ENCODE data around the gene ATF6B. TPM values are rescaled to one million over a fixed set of nuclear protein-coding genes. Genes with fewer than 3 reads are reported as not detected.

ATF6B gene
- total RNA-seq, 4 donors from 2014 or later, result 46.8 to 102 (median 54.1) TPM

DNA sequence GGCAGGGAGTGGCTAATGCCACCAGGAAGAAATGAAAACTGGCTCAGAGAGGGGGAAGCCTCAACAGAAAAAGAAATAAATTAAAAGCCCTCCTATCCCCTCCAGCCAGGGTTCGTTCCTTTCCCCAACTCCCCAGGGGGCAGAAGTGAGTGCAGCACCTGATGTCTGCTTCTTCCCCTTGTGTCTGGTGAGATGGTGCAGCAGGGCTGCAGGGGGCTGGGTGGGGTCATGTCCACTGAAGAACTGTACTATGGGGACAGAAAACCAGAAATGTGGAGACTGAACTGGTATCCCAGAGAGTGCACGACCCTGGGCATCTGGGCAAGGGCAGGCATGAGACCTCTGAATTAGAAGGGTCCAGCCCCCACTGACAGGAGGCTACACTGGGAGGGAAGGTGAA is 40.3 kb upstream of the ATF6B start:
- no peak for TF ChIP-seq POLR2A (IDR thresholded peaks at IDR 0.05)
- TF ChIP-seq, protein P1, sequence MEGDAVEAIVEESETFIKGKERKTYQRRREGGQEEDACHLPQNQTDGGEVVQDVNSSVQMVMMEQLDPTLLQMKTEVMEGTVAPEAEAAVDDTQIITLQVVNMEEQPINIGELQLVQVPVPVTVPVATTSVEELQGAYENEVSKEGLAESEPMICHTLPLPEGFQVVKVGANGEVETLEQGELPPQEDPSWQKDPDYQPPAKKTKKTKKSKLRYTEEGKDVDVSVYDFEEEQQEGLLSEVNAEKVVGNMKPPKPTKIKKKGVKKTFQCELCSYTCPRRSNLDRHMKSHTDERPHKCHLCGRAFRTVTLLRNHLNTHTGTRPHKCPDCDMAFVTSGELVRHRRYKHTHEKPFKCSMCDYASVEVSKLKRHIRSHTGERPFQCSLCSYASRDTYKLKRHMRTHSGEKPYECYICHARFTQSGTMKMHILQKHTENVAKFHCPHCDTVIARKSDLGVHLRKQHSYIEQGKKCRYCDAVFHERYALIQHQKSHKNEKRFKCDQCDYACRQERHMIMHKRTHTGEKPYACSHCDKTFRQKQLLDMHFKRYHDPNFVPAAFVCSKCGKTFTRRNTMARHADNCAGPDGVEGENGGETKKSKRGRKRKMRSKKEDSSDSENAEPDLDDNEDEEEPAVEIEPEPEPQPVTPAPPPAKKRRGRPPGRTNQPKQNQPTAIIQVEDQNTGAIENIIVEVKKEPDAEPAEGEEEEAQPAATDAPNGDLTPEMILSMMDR (IDR thresholded peaks at IDR 0.05), result no peak
- DNase-seq (ENCODE audit: low spot score in 2 of 2), result no peak
- intact Hi-C loops (cut with DNase I; ENCODE audit: low total_unique reads), result no loop called here
- 62 to 68% methylated on average over 2 of the region's 2 CpGs for WGBS, 2 donors
- H3K4me3 ChIP-seq (ENCODE audit: low read depth, poor library complexity, severe bottlenecking), result no peak overlapping the region

DNA sequence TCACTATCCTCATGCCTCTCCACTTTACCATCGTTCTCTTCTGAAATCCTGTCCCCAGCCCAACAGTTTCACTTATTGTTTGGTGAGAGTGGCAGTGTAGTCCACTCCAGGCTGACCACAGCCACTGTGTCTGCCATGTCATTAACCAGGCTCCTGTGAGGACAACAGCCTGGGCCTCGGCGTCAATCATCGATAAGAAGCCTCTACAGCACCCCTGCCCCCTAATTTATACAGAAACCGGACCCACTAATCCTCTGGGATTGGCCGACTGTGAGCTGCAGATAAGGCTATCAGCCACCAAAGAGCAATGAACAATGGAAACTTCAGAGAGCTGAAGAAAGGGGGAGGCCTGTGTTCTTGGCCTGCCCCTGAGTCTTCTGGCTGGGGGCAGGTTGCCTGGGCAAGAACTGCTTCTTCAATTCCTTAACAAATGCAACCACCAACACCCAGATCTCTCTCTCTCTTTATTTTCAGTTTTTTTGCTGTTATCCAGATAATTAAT is 39.8 kb upstream of the ATF6B start:
- intact Hi-C loops (cut with DNase I; ENCODE audit: low total_unique reads), result no loop called here
- H3K4me3 ChIP-seq (ENCODE audit: low read depth, poor library complexity, severe bottlenecking), result no peak overlapping the region
- TF ChIP-seq POLR2A (IDR thresholded peaks at IDR 0.05), result no peak
- TF ChIP-seq, protein P1 (IDR thresholded peaks at IDR 0.05), result no peak
- 79% methylated on average over 6 of the region's 6 CpGs for WGBS, 2 donors
- DNase-seq (ENCODE audit: low spot score in 2 of 2), result no peak

DNA sequence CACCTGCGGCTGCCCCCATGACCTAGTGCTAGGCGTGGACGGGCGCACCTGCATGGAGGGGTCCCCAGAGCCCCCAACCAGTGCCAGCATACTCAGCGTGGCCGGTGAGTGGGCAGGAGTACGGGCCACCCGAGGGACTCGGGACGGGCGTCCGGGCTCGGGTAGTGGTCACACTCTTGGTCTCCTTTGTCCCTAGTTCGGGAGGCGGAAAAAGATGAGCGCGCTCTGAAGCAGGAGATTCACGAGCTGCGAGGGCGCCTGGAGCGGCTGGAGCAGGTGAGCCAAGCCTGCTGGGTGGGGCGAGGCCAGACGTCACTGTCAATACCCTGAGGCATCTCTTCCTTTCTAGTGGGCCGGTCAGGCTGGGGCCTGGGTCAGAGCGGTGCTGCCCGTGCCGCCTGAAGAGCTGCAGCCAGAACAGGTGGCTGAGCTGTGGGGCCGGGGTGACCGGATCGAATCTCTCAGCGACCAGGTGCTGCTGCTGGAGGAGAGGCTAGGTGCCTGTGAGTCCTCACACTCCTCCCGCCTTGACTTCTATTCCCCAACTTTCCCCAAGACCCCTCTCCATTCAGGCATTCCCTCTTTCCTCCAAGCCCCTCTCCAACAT is 39.2 kb upstream of the ATF6B start:
- no peak for TF ChIP-seq POLR2A (IDR thresholded peaks at IDR 0.05)
- TF ChIP-seq, protein P1 (IDR thresholded peaks at IDR 0.05), result no peak
- intact Hi-C loops (cut with DNase I; ENCODE audit: low total_unique reads), result no loop called here
- 81 to 82% methylated on average over 32 of the region's 32 CpGs for WGBS, 2 donors
- no peak for DNase-seq (ENCODE audit: low spot score in 2 of 2)
- no peak overlapping the region for H3K4me3 ChIP-seq (ENCODE audit: low read depth, poor library complexity, severe bottlenecking)

DNA sequence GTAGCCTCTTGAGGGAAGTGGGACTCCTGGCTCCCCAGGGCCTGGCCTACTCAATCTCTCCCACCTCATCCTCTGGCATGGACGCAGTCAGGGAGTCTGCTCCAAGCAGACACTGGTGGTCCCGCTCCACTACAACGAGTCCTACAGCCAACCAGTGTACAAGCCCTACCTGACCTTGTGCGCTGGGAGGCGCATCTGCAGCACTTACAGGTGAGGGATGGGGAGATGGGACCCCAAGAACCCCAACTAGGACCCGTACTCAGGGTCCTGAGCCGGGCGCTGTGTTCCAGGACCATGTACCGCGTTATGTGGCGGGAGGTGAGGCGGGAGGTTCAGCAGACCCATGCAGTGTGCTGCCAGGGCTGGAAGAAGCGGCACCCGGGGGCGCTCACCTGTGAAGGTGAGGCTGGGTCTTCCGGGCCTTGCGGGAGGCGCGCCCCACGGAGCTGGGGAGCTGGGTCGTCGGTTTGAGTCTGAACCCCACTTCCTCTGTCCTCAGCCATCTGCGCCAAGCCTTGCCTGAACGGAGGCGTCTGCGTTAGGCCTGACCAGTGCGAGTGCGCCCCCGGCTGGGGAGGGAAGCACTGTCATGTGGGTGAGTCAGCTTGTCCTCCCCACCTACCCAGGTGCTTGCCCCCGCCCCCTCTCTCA is 38.5 kb upstream of the ATF6B start:
- intact Hi-C loops (cut with DNase I; ENCODE audit: low total_unique reads), result no loop called here
- 80 to 88% methylated on average over 28 to 30 of the region's 30 CpGs for WGBS, 2 donors
- no peak for DNase-seq (ENCODE audit: low spot score in 2 of 2)
- no peak overlapping the region for H3K4me3 ChIP-seq (ENCODE audit: low read depth, poor library complexity, severe bottlenecking)
- no peak for TF ChIP-seq POLR2A (IDR thresholded peaks at IDR 0.05)
- TF ChIP-seq, protein P1 (IDR thresholded peaks at IDR 0.05), result no peak

DNA sequence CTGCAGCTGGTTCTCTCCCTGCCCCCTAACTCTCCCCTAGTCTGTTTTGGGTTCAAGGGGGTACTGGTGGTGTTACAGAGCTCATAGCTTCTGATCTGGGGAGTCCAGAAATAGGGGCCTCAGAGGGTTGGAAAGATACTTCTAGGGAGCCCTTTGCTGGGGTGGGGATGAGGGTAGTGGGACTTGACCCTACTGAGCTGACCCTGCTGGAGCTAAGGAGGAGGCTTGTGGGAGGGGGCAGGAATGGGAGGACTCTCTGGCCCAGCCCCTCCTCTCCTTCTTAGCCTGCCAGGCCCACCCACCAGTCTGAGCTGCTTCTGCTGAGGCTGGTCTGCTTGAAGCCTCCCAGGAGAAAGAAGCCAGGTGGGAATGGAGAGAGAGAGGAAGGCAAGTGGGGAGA is 36.2 kb upstream of the ATF6B start, which contains the start of gene EGFL8:
Gene EGFL8, plus strand, starts transcription at position 301 of the 400 bp plus-strand sequence. CDS start 1,571 bp downstream, outside the sequence.
- TF ChIP-seq, protein P1 (IDR thresholded peaks at IDR 0.05), result no peak
- TF ChIP-seq POLR2A (IDR thresholded peaks at IDR 0.05), result no peak
- intact Hi-C loops (cut with DNase I; ENCODE audit: low total_unique reads), result no loop called here
- H3K4me3 ChIP-seq (ENCODE audit: low read depth, poor library complexity, severe bottlenecking), result no peak within 1 kb of the TSS
- no peak for DNase-seq (ENCODE audit: low spot score in 2 of 2)

Measured in lower leg skin (tissue), 4 donors.